22Rv1 (cell line): ENCODE results near the gene VPS4A.

Experiments used
- ZFX ChIP-seq: fragments of 450-650 bp; IDR thresholded peaks from 2 replicates; pipeline ENCODE4 v1.6.1; 2017; ENCODE audit warnings: antibody characterized with exemption, borderline replicate concordance
- TF ChIP-seq, protein P1 (sequence below): fragments of 450-650 bp; IDR thresholded peaks from 2 replicates; pipeline ENCODE4 v1.5.1; 2017; ENCODE audit warnings: mild to moderate bottlenecking

DNA sequence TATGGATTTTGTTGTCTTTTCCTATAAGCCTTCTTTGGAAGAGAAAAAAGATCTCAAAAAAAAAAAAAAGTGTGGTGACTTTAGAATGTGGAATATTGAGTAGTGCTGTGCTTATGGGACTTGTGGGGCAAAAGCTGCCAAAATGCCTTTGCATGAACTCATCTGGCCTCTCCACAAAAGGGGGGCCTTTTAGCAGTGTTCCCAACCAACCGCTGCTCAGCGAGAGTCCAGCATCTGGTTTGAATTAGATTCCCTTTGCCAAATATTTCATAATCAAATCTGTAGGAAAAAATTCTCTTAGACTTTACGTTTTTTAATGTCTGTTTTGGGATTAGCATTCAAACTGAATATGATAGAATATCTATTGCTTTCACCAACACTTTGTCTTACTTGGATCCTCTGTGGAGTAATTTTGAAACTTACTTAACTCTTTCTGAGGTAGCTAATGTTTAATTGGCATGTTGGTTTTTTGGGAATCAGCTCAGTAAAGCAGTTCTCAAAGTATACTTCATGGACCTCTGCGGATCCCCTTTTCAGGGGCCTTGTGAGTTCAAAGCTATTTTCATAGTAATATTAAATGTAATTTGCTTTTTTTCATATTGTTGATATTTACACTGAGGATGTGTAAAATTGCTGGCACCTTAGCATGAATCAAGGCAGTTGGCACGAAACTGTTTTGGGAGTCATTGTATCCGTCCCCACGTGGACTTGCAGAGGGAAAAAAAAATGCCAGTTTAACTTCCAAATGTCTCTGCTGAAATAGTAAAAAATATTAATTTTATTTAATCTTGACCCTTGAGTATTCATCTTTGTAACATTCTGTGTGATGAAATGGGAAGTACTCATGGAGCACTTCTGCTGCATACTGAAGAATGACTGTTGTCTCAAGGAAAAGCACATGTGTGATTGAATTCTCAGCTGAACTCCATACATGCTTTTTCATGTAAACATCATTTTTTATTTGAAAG lies 34.7 kb upstream of the VPS4A start:
- TF ChIP-seq ZFX, result no peak
- TF ChIP-seq, protein P1, sequence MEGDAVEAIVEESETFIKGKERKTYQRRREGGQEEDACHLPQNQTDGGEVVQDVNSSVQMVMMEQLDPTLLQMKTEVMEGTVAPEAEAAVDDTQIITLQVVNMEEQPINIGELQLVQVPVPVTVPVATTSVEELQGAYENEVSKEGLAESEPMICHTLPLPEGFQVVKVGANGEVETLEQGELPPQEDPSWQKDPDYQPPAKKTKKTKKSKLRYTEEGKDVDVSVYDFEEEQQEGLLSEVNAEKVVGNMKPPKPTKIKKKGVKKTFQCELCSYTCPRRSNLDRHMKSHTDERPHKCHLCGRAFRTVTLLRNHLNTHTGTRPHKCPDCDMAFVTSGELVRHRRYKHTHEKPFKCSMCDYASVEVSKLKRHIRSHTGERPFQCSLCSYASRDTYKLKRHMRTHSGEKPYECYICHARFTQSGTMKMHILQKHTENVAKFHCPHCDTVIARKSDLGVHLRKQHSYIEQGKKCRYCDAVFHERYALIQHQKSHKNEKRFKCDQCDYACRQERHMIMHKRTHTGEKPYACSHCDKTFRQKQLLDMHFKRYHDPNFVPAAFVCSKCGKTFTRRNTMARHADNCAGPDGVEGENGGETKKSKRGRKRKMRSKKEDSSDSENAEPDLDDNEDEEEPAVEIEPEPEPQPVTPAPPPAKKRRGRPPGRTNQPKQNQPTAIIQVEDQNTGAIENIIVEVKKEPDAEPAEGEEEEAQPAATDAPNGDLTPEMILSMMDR, result no peak
